Measurements from ENCODE around the gene HTT.
A peak's percentile ranks its signal among the peaks of the same experiment; 100 is the strongest.

HTT gene

GRCh38 chr4:3283483-3283882 lies 209.0 kb downstream of the HTT start:
- DNase-seq = no peak

- DNase-seq = no peak
These were observed 209.4 kb downstream of the HTT start for GRCh38 chr4:3283916-3284315.

- no peak for DNase-seq
These were observed 210.5 kb downstream of the HTT start for GRCh38 chr4:3284734-3285557.

GRCh38 chr4:3285558-3286334 lies 211.3 kb downstream of the HTT start:
- DNase-seq = no peak

- DNase-seq = no peak
These were observed 212.1 kb downstream of the HTT start for GRCh38 chr4:3286335-3287175.

- DNase-seq = no peak
These were observed 212.9 kb downstream of the HTT start for GRCh38 chr4:3287271-3287971.

- DNase-seq = no peak
These were observed 213.6 kb downstream of the HTT start for GRCh38 chr4:3287972-3288570.

- no peak for DNase-seq
These were observed 214.2 kb downstream of the HTT start for GRCh38 chr4:3288571-3289094.

- no peak for DNase-seq
These were observed 216.0 kb downstream of the HTT start for GRCh38 chr4:3290476-3290875.

GRCh38 chr4:3290889-3291321 lies 216.4 kb downstream of the HTT start:
- no peak for DNase-seq

- DNase-seq = no peak
These were observed 217.0 kb downstream of the HTT start for GRCh38 chr4:3291411-3291968.

GRCh38 chr4:3291969-3292570 lies 217.6 kb downstream of the HTT start:
- no peak for DNase-seq

- DNase-seq = peak; percentile 87
These were observed 218.3 kb downstream of the HTT start, which contains the start of gene RGS12 for GRCh38 chr4:3292571-3293400. RGS12 (plus strand) TSS chr4:3293021; CDS start chr4:3316171, 23,150 bp downstream.
